GM10248 (cell line): ENCODE results near the gene TAPT1.

Experiments used
- CTCF ChIA-PET: fragments of 300-600 bp; sonication (Branson Sonifier 250); formaldehyde crosslinking; extraction: SDS; loops from one replicate; lab custom pipeline; 2021; ENCODE audit warnings: antibody characterized with exemption; lab: Yijun Ruan, JAX
- POLR2A ChIA-PET: fragments of 350-650 bp; sonication (Branson Sonifier 250); formaldehyde crosslinking; extraction: SDS; loops from one replicate; lab custom pipeline; 2020; ENCODE audit warnings: antibody characterized with exemption; lab: Yijun Ruan, JAX
- DNase-seq: peaks from one replicate; pipeline ENCODE4 v3.0.0; 2012; ENCODE audit errors: extremely low spot score
- TF ChIP-seq, protein P1 (sequence below): IDR thresholded peaks from 2 replicates; pipeline ENCODE4 v1.5.1; 2012; ENCODE audit warnings: mild to moderate bottlenecking, low read depth; ENCODE audit errors: extremely low read depth, missing control alignments, control extremely low read depth

Gene TAPT1

DNA sequence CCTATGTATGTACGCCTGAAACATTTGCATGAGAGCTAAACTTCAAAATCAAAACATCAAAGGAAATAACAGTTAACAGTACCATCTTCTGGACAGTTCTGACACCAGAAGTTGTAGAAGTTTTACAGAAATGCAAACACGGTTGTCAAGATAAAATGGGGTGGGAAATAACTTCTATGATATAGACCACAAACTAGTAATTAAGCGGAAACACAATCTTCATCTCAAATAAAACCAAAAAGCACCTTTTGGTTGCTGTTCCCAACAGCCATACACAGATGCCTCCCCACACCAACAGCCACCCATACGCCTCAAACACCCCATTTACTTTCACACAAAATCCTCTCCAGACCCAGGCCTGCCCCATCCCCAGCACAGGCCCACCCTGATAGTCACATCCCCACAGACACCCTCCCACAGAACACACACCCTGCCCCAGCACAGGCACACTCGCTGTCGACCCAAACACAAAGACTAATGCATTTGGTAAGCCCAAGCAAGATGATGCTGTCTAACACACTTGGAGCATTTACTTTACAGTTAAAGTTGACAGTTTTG is 64.3 kb downstream of the TAPT1 start:
- DNase-seq = no peak

DNA sequence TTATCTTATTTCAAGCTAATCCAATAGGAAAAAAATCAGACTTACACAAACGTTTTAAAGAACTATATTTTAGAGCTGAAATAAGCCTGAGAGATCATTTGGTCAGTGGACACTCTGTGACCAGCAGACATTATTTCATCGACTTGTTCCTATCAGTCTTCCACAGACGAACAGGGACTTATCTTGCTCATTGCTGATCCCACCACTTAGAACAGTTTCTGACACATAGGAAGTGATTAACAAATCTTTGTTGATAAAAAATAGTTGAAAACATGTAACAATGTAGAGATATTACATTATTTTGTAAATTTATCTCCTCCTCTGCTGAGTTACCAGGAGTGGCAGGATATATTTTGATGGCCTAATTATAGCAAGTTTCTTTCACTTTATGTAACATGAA is 65.8 kb downstream of the TAPT1 start:
- TF ChIP-seq, protein P1, sequence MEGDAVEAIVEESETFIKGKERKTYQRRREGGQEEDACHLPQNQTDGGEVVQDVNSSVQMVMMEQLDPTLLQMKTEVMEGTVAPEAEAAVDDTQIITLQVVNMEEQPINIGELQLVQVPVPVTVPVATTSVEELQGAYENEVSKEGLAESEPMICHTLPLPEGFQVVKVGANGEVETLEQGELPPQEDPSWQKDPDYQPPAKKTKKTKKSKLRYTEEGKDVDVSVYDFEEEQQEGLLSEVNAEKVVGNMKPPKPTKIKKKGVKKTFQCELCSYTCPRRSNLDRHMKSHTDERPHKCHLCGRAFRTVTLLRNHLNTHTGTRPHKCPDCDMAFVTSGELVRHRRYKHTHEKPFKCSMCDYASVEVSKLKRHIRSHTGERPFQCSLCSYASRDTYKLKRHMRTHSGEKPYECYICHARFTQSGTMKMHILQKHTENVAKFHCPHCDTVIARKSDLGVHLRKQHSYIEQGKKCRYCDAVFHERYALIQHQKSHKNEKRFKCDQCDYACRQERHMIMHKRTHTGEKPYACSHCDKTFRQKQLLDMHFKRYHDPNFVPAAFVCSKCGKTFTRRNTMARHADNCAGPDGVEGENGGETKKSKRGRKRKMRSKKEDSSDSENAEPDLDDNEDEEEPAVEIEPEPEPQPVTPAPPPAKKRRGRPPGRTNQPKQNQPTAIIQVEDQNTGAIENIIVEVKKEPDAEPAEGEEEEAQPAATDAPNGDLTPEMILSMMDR = no peak
- no peak for DNase-seq
- POLR2A ChIA-PET = no interaction called here
- CTCF ChIA-PET = no interaction called here

More for the DNA sequence above, 64.3 kb downstream of the TAPT1 start:
- CTCF ChIA-PET = interaction anchor here (1.0 to 1.3 kb wide), 2 partner anchors 11 to 72 kb away, joined by 3 to 4 read pairs; no protein-coding TSS in a partner anchor
- POLR2A ChIA-PET = no interaction called here
- TF ChIP-seq, protein P1 = no peak

DNA sequence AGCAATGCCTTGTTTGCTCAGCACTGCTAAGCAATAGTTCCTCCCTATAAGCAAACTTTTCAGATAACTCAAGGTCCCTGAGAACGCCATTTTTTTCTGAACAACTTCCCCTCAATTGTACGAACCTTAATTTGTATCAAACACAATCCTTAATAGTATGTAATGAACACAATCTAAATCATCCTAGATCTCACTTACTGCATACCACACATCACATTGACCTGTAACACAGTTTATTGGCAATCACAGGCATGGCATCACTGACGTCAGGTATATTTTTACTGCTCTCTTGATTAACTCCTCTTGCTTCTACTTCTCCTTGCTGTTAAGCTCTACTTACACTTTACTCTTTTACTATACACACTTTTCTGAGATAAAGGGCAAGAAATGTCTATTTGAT is 67.0 kb downstream of the TAPT1 start:
- no peak for DNase-seq
- TF ChIP-seq, protein P1 = no peak
- CTCF ChIA-PET = no interaction called here
- POLR2A ChIA-PET = no interaction called here

DNA sequence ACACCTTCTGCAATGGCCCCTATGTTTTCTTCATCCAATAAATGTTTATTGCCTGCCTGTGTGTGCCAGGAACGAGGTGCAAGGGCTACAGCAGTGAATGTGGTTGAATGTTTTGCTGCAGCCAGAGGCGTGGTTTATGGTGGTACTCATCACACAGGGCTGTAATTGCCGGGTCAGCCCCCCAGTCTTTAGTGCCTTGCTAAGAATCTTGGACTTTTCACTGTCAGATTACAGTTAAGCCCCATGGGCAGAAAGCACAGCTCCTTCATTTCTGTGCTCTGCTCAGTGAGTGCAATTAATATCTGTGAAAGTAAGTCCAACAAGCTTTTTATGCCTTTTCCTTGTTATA is 67.8 kb downstream of the TAPT1 start:
- ChIA-PET POLR2A (interaction anchor here (0.7 kb wide), 1 partner anchor 24 kb away, joined by 3 read pairs; no protein-coding TSS in a partner anchor), CTCF (interaction anchor here (1.2 to 1.5 kb wide), 3 partner anchors 9 to 38 kb away, joined by 3 to 4 read pairs (median 3); no protein-coding TSS in a partner anchor)
- DNase-seq = no peak
- TF ChIP-seq, protein P1 = no peak

DNA sequence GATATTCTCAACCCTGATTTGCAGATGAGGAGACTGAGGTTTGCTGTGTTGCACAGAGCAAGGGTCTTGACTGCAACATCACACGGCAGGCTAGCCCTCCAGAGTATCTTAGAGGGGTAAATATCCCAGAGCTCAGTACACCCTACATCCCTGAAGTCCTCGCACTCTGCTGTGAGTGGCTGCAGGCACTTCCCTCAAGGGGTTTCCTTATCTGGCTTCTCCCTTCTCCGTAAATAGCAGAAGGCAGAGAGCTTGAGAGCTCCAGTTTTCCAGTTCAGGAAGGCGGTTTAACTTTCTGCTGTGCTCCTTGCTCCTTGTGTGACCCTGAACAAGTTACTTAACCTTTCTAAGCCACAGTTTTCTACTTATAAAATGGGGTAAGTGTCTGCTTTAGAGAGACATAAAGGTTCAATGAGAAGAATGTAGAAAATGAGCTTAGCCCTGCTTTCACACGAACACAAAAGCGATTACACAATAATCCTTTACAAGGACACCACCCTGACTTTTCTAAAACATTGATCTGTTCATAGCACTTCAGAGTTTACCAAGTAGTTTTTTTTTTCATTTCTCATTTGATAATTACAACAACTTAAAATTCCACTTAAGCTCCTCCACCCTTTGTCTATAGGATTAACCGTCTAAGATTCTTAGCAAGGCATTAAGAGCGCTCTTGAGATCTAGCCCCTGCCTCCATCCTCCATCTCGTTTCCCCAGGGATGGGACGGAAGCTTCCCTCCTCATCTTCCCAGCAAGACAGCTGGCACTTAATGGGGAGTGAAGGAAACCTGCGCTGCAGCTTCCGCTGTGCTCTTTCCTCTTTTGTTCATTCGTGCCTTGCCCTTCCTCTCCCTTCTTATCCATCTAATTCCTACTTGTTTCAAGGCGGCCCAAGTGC is 68.4 kb downstream of the TAPT1 start:
- TF ChIP-seq, protein P1 = no peak
- CTCF ChIA-PET = interaction anchor here (1.2 to 1.5 kb wide), 3 partner anchors 9 to 39 kb away, joined by 3 to 4 read pairs (median 3); no protein-coding TSS in a partner anchor
- POLR2A ChIA-PET = interaction anchor here (0.6 kb wide), 1 partner anchor 9 kb away, joined by 7 read pairs; no protein-coding TSS in a partner anchor
- no peak for DNase-seq

DNA sequence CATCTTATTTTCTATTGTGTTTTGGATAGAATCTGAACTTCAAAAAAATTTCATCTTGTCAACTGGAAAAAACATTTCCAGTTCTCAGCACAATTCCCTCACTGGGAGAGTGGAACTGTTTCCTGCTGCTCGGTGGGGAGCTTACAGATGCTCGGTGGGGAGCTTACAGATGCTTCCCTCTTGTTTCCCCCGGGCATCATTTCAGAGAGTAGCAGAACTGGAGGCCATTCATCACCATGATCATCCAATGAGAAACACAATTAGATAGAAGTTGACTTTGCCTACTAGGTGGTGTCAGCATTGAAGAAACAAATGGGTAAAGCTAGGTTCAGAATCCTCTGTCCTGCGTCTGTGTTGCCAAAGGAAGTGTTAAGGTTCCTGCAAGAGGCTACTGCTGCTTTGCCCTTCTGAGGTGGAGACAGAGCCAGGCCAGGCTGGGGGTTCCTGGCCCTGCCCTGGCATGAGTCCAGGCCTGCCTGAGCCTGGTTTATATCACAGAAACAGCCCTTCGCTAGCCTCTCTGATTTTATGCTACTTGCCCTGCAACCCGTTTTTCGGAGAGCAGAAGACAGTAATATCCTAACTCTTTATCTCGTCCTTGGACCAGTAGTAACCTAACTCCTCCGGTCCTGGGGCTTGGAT is 70.6 kb downstream of the TAPT1 start:
- ChIA-PET POLR2A (no interaction called here), CTCF (no interaction called here)
- no peak for DNase-seq
- TF ChIP-seq, protein P1 = no peak
